HG03442 (cell line): ENCODE measurements around the gene GJC1.
"Not testable (repeated sequence)": the region's sequence is repeated elsewhere in the genome, so short reads cannot be mapped to it uniquely, and the experiment has no call there.

Experiments used
- ATAC-seq: cut with Tn5 transposase; IDR thresholded peaks from one replicate; pipeline ENCODE4 v1.9.1; 2021; ENCODE audit warnings: mild to moderate bottlenecking, moderate library complexity; ENCODE audit not compliant: unreplicated experiment

The GJC1 gene

DNA sequence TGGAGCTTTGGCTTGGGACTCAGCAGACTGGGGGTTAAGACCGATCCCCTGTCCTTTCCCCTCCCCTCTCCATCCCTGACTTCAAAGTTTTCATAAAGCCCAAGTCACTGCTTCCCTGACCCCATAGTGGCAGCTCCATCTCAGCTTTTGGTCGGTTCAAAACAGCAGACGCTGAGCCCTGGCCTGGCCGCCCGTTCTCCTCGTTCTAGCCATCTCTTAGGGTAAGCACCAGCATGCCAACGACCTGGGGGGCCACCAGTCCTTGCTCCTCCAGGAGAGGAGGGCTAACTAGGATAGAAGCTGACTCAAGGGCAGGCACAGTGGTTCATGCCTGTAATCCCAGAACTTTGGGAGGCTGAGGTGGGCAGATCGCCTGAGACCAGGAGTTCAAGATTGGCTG lies 16.1 kb upstream of the GJC1 start:
- no peak for ATAC-seq

- ATAC-seq = no peak
These were observed 14.3 kb upstream of the GJC1 start for GRCh38 chr17:44844390-44844830.

- no peak for ATAC-seq
These were observed 12.7 kb upstream of the GJC1 start for GRCh38 chr17:44842748-44843147.

DNA sequence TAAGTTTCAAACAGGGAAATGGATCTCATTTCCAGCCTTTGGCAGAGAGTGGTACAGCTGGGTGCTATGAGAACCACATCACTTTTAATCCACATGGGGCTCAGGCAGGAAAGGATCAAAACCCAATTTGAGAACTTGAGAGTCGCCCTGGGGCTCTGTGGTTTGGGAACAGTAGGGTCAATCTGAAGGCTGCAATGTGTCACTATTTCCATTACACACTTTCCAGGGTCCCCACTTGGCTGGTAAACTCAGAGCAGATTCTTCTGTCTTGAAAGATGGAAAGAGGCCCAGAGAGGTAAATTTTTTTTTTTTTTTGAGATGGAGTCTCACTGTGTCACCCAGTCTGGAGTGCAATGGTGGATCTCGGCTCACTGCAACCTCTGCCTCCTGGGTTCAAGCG lies 10.8 kb upstream of the GJC1 start:
- ATAC-seq = no peak

DNA sequence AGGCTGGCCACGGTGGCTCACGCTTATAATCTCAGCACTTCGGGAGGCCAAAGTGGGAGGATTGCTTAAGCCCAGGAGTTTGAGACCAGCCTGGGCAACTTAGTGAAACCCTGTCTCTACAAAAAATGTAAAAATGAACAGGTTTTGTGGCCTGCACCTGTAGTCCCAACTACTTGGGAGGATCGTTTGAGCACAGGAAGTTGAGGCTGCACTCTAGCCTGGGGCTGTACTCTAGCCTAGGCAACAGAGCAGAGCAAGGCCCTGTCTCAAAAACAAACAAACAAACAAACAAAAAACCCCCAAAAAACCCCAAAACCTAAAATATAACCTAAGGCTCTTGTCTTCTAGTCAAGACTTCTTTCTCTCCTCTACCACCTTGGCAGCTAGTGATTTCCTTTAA lies 10.2 kb upstream of the GJC1 start:
- ATAC-seq = no peak

GRCh38 chr17:44837196-44837595 lies 7.1 kb upstream of the GJC1 start:
- no peak for ATAC-seq

DNA sequence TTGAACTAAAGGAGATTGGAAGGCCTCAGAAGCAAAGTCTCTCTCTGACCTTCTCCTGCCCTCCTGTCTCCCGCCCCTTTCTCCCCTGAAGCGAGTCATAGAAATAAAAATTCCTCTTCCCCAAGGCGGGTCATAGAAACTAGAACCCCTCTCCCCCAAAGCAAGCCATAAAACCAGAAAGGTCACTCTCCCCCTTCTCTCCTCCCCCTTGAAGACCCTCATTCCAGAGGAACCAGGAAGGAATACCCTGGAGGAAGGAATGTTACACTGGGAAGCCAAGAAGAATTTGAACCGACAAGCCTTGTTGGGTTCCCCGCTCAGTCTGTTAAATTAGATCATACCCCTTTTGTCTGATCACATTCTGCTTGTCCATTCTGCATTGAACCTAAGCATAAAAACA lies 2.7 kb upstream of the GJC1 start:
- no peak for ATAC-seq

- ATAC-seq = no peak
These were observed 1.3 kb upstream of the GJC1 start for GRCh38 chr17:44831371-44831770.

DNA sequence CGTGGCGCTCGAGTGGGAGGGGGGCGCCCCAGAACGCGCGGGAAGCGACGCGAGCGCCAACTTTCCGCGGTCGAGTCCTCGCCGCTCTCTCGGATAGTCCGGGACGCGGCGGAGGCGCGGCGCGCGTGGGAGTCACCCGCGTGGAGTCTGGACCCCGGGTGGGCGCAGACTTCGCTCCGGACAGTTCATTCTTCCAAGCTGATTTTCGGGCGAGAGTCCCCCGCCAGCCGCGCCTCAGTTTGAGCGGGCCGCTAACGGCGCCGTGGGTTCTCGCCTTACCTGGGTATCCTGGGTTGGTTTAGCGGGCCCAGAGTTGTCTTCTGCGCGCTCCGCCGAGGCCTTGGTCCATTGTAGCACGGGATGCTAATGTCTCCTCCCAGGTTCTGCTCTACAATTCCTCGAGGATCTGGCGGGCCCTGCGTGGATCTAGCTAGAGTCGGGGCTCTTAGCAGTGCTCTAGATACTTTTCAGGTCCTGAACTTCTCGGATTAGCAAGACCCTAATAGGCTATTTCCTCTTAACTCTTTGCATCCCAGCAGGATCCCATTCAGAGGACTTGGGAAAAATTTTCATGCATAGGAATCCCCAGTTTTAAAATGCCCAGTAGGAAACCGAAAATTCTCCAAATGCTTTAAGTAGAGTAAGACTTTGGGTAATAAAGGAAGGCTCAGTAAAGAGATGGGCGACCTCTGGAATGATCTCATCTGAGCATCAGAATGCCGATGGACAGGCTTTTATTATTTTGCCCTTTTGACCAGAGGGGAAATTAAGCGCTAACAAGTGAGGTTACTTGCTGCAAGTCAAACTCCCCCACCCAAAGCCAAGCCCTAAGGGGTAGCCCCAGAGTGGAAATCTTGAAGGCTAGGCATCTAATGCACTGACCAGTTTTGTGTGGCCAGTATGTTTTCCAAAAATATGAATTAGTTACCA lies 537 bp upstream of the GJC1 start:
- no peak for ATAC-seq

DNA sequence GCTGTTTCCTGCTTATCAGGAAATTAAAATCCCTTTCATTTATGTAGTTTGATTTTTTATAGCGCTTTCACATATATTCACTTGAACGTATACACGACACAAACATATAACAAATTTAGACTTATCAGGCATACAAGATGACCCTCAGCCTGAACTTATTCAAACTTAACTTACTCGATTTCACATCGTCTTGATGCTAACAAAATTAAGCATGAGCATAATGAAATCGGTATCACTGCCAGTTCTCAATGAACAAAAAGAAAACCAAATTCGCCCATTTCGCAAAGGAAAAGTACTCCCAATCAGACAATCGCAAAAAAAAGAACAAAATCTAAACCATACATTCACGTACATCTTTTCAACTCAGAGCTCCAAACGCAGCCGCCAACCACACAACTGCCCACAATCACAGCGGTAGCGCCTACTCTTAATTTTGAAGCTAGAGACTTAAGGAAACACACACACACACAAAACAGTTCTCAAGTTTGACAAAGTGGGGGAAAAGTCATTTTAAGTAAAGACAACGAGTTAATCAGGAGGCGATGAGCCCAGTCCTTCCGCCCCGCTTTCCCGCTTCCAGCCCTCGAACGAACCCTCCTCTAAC lies 1.1 kb downstream of the GJC1 start:
- ATAC-seq = no peak

- ATAC-seq = no peak
These were observed 2.2 kb downstream of the GJC1 start for GRCh38 chr17:44827863-44828262.

DNA sequence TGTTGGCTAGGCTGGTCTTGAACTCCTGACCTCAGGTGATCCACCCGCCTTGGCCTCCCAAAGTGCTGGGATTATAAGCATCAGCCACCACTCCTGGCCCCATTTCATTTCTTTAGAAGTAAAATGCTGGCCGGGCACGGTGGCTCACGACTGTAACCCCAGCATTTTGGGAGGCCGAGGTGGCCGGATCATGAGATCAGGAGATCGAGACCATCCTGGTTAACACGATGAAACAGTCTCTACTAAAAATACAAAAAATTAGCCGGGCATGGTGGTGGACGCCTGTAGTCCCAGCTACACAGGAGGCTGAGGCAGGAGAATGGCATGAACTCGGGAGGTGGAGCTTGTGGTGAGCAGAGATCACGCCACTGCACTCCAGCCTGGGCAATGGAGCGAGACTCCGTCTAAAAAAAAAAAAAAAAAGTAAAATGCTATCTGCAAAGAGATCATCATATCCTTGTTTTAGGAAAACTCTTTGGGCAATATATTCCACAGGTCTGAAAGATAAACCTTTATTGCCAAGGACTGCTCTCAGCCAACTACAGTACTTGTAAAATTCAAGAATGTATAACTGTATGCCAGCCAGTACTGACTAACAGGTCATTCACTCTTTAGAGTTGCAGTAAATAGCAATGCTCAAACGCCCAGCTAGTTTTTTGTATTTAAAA lies 3.8 kb downstream of the GJC1 start:
- ATAC-seq = no peak

DNA sequence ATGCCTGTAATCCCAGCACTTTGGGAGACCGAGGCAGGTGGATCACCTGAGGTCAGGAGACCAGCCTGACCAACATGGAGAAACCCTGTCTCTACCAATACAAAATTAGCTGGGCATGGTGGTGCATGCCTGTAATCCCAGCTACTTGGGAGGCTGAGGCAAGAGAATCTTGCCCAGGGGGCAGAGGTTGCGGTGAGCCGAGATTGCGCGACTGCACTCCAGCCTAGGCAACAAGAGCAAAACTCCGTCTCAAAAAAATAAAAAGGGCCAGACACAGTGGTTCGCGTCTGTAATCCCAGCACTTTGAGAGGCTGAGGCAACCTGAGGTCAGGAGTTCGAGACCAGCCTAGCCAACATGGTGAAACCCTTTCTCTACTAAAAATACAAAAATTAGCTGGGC lies 4.9 kb downstream of the GJC1 start:
- ATAC-seq = not testable (repeated sequence)

DNA sequence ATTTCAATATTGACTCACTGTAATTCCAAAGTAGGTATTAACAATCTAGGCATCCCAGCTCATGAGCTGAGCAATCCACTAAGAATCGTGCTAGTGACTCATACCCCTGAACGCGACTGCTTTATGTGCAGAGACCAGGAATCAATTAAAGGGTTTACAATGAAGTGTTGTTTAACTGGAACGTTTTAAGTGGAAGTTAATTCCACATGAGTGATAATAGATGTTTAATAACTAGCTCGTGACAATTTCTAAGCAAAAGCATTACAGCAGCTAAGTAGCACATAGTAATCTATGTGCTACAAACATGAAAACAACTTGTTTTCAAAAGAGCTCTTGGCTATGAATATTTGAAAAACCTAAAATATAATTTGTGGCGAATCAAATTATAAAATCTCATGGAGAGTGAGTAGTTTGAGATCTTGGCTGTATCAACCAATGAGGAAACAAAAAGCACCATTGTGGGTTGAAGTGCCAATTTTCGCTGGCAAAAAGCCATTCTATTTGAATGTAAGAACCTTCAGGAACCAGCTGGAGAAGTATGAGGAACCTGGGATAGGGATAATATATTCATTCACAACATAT lies 9.4 kb downstream of the GJC1 start:
- no peak for ATAC-seq

DNA sequence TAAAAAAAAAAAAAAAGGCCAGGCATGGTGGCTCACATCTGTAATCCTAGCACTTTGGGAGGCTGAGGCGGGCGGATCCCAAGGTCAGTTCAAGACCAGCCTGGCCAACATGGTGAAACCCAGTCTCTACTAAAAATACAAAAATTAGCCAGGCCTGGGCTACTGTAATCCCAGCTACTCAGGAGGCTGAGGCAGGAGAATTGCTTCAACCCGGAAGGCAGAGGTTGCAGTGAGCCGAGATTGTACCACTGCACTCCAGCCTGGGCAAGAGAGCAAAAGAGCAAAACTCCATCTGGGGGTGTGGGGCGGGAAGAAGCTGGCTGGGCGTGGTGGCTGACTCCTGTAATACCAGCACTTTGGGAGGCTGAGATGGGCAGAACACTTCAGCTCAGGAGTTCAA lies 11.6 kb downstream of the GJC1 start:
- not testable (repeated sequence) for ATAC-seq

DNA sequence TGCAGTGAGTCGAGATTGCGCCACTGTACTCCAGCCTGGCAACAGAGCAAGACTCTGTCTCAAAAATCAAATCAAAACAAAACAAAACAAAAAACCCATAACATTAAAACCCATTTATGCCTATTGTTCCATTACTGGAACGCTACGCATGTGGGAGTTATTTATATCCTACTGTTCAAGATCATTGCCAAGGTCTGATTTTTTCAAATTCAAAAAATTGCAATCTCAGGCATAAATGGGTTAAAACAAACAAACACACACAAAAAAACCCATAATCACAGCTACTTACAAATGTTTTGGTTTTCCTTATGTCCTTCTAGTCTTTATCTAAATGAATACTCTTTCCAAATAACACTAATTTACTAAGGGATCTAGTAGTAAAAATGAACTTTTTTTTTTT lies 17.8 kb downstream of the GJC1 start:
- ATAC-seq = no peak

GRCh38 chr17:44808656-44809388 lies 21.3 kb downstream of the GJC1 start:
- not testable (repeated sequence) for ATAC-seq

GRCh38 chr17:44808156-44808555 lies 21.9 kb downstream of the GJC1 start:
- no peak for ATAC-seq

DNA sequence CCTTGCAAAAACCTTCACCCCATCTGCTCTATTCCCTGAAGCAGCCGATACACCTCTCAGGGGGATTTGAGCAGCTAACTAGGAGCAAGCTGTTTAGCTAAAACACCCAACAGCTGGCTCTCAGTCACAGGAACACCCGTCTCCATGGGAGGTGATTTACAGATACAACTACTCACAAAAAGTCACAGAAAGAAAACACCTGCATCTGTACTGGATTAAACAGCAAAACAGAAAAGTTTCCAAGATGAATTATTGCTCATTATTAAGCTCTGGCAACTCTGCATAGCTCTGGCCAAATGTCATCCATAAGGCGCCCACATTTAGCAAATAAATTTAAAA lies 22.3 kb downstream of the GJC1 start:
- ATAC-seq = no peak

- ATAC-seq = no peak
These were observed 22.8 kb downstream of the GJC1 start for GRCh38 chr17:44807093-44807816.
